CD14-positive monocyte (primary cell): ENCODE measurements around the gene PLCB1. TPM values are rescaled to one million over a fixed set of nuclear protein-coding genes. Genes with fewer than 3 reads are reported as not detected.

Source experiments
- DNase-seq, 3 donors: peaks; one replicate each; pipeline ENCODE4 v3.0.0-alpha.2; 2011 to 2022
- H2AFZ ChIP-seq: 2 replicates; pipeline ENCODE4 v1.6.0; 2012; ENCODE audit warnings: mild to moderate bottlenecking, low read depth, low read length, inconsistent platforms; ENCODE audit not compliant: insufficient read depth, poor library complexity, severe bottlenecking
- H3K27ac ChIP-seq, 2 donors: 1 replicate in 1 of 2; 2 replicates in 1 of 2; pipeline ENCODE4 v1.5.1; 2012 to 2013; ENCODE audit warnings: low read length in 2 of 2, control low read depth in 1 of 2, inconsistent platforms in 1 of 2, low read depth in 1 of 2, mild to moderate bottlenecking in 1 of 2
- H3K27me3 ChIP-seq, 2 donors: one replicate each; pipeline versions ENCODE4 v1.6.0 to v1.6.1; 2011 to 2013; ENCODE audit warnings: low read length in 2 of 2; ENCODE audit not compliant: control insufficient read depth in 2 of 2, insufficient read depth in 2 of 2
- H3K36me3 ChIP-seq, 2 donors: replicated peaks in 1 of 2; 1 replicate in 1 of 2; 2 replicates in 1 of 2; pipeline versions ENCODE4 v1.5.1 to v1.6.1; 2012 to 2013; ENCODE audit warnings: low read length in 2 of 2, control low read depth in 1 of 2, inconsistent platforms in 1 of 2, mild to moderate bottlenecking in 1 of 2; ENCODE audit not compliant: insufficient read depth in 2 of 2, control insufficient read depth in 1 of 2
- H3K4me1 ChIP-seq, 2 donors: 1 replicate in 1 of 2; 2 replicates in 1 of 2; pipeline versions ENCODE4 v1.5.1 to v1.6.1; 2012 to 2013; ENCODE audit warnings: low read length in 2 of 2, control low read depth in 1 of 2, inconsistent platforms in 1 of 2, mild to moderate bottlenecking in 1 of 2, moderate library complexity in 1 of 2; ENCODE audit not compliant: insufficient read depth in 2 of 2, control insufficient read depth in 1 of 2
- H3K4me2 ChIP-seq: replicated peaks from 2 replicates; pipeline ENCODE3; 2012; ENCODE audit warnings: low read length, moderate library complexity, mild to moderate bottlenecking; ENCODE audit not compliant: poor library complexity, severe bottlenecking; ENCODE audit errors: extremely low read depth
- H3K4me3 ChIP-seq, 3 experiments: fragments of 200-600 bp in 1 of 3; sonication (generic) in 1 of 3; replicated peaks in 1 of 3; 1 replicate in 2 of 3; 2 replicates in 1 of 3; pipeline ENCODE4 v1.5.1; 2011 to 2013; ENCODE audit warnings: low read length in 3 of 3, mild to moderate bottlenecking in 3 of 3, control low read depth in 2 of 3, low read depth in 2 of 3, inconsistent platforms in 1 of 3, moderate library complexity in 1 of 3
- H3K79me2 ChIP-seq: 2 replicates; pipeline ENCODE4 v1.6.0; 2012; ENCODE audit warnings: mild to moderate bottlenecking, control low read depth, inconsistent platforms, low read length, moderate library complexity; ENCODE audit not compliant: insufficient read depth
- H3K9ac ChIP-seq: 2 replicates; pipeline ENCODE4 v1.6.0; 2017; ENCODE audit warnings: low read length, mild to moderate bottlenecking; ENCODE audit not compliant: insufficient read depth, poor library complexity, severe bottlenecking
- H3K9me3 ChIP-seq, 2 donors: replicated peaks in 1 of 2; 1 replicate in 1 of 2; 2 replicates in 1 of 2; pipeline versions ENCODE4 v1.5.1 to v1.6.1; 2012 to 2013; ENCODE audit warnings: low read length in 2 of 2, control low read depth in 1 of 2; ENCODE audit not compliant: control insufficient read depth in 1 of 2, insufficient read depth in 1 of 2
- H4K20me1 ChIP-seq: 2 replicates; pipeline ENCODE4 v1.6.0; 2012; ENCODE audit warnings: mild to moderate bottlenecking, low read length, control low read depth, moderate library complexity; ENCODE audit not compliant: insufficient read depth
- H3K27ac Mint-ChIP-seq, 7 donors: one replicate each; pipeline ENCODE4 v1.8.0; 2020; ENCODE audit warnings: mild to moderate bottlenecking in 7 of 7, mixed read lengths in 7 of 7, moderate library complexity in 6 of 7, inconsistent platforms in 2 of 7
- H3K27me3 Mint-ChIP-seq, 3 donors: one replicate each; pipeline ENCODE4 v1.8.0; 2021 to 2022; ENCODE audit warnings: low read depth in 3 of 3, mild to moderate bottlenecking in 3 of 3, mixed read lengths in 3 of 3, moderate library complexity in 3 of 3, inconsistent platforms in 1 of 3
- H3K36me3 Mint-ChIP-seq, 2 donors: one replicate each; pipeline ENCODE4 v1.8.0; 2020; ENCODE audit warnings: mixed read lengths in 2 of 2, inconsistent platforms in 1 of 2, mild to moderate bottlenecking in 1 of 2
- H3K4me1 Mint-ChIP-seq: one replicate; pipeline ENCODE4 v1.8.0; 2020; ENCODE audit warnings: mild to moderate bottlenecking, mixed read lengths
- H3K4me3 Mint-ChIP-seq, 2 donors: one replicate each; pipeline ENCODE4 v1.8.0; 2020; ENCODE audit warnings: mild to moderate bottlenecking in 2 of 2, mixed read lengths in 2 of 2, moderate library complexity in 1 of 2
- H3K9me3 Mint-ChIP-seq, 7 donors: one replicate each; pipeline ENCODE4 v1.8.0; 2020 to 2022; ENCODE audit warnings: mixed read lengths in 7 of 7, mild to moderate bottlenecking in 6 of 7, moderate library complexity in 6 of 7, inconsistent platforms in 2 of 7
- WGBS: methylation state at CpG from one replicate; pipeline ENCODE4 v1.1.5; 2013; ENCODE audit warnings: missing lambda C conversion rate; ENCODE audit not compliant: insufficient coverage; 5-methylcytosine and 5-hydroxymethylcytosine counted together
- intact Hi-C, 2 donors: fragments of 100-400 bp; cut with micrococcal nuclease; formaldehyde crosslinking; loops; one replicate each; pipeline versions ENCODE4 v1.15.0 to v1.15.1; 2023
- polyA plus RNA-seq, 3 donors: library from polyadenylated mRNA; depleted of rRNA in 1 of 3; unstranded in 2 of 3; stranded (reverse) in 1 of 3; fragments of 300-500 nt in 2 of 3; fragments of >200 nt in 1 of 3; fragmentation: Illumina TruSeq in 2 of 3; gene quantifications; 1 replicate in 2 of 3; 2 replicates in 1 of 3; pipeline ENCODE4 v1.2.3, GENCODE V29; 2012 to 2021
- TF ChIP-seq, protein P1 (sequence below): fragments of 200-600 bp; IDR thresholded peaks from one replicate; pipeline ENCODE4 v1.8.0; 2022; ENCODE audit warnings: antibody characterized with exemption, mild to moderate bottlenecking

The PLCB1 gene
- polyA plus RNA-seq, 3 donors, result 8.6 to 16.4 (median 13.2) TPM

GRCh38 chr20:8569766-8570165 lies 437.7 kb downstream of the PLCB1 start:
- Histone ChIP-seq H3K79me2 (peaks cover 3% of the 10 kb centered on the region), H4K20me1 (no peaks in the 10 kb centered on the region), H3K4me3 (no peak overlapping the region), H2AFZ (no peak overlapping the region), H3K9ac (no peak overlapping the region), H3K4me2 (no peak overlapping the region), H3K9me3 (no peaks in the 10 kb centered on the region), H3K4me1 (peaks cover 15 to 34% of the 10 kb centered on the region in 2 donors), H3K36me3 (no peaks in the 10 kb centered on the region), H3K27me3 (no peaks in the 10 kb centered on the region), H3K27ac (no peak overlapping the region)
- DNase-seq, result no peak
- H3K27me3 Mint-ChIP-seq, result peaks cover 0 to 2% (median 0%) of the 10 kb centered on the region in 3 donors
- no peak overlapping the region for H3K27ac Mint-ChIP-seq
- H3K9me3 Mint-ChIP-seq, result peaks cover 0 to 5% (median 2%) of the 10 kb centered on the region in 7 donors
- H3K36me3 Mint-ChIP-seq, result no peaks in the 10 kb centered on the region
- intact Hi-C loops, result no loop called here
- TF ChIP-seq, protein P1, sequence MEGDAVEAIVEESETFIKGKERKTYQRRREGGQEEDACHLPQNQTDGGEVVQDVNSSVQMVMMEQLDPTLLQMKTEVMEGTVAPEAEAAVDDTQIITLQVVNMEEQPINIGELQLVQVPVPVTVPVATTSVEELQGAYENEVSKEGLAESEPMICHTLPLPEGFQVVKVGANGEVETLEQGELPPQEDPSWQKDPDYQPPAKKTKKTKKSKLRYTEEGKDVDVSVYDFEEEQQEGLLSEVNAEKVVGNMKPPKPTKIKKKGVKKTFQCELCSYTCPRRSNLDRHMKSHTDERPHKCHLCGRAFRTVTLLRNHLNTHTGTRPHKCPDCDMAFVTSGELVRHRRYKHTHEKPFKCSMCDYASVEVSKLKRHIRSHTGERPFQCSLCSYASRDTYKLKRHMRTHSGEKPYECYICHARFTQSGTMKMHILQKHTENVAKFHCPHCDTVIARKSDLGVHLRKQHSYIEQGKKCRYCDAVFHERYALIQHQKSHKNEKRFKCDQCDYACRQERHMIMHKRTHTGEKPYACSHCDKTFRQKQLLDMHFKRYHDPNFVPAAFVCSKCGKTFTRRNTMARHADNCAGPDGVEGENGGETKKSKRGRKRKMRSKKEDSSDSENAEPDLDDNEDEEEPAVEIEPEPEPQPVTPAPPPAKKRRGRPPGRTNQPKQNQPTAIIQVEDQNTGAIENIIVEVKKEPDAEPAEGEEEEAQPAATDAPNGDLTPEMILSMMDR, result no peak
- no peak overlapping the region for H3K4me3 Mint-ChIP-seq
- peaks cover 28% of the 10 kb centered on the region for H3K4me1 Mint-ChIP-seq

DNA sequence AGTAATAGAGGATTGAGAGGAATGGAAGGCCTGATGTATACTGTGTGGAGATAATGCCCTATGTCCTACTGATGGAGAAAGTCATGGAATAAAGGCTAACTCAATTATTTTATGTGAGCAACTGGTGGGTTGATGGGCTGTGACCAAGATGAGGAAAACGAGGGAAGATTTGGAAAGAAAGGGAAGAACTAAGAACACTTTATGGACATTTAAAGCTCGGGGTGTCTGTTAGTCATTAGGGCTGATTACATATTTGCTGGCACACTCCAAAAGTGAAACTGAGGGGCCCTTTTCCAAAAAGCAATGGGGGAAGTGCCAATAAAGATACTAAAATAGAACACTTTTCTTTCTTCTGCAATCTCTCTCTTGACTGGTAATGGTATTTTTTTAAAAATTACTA lies 439.5 kb downstream of the PLCB1 start:
- Histone ChIP-seq H3K9me3 (no peaks in the 10 kb centered on the region), H3K4me2 (no peak overlapping the region), H3K9ac (no peak overlapping the region), H4K20me1 (no peaks in the 10 kb centered on the region), H2AFZ (no peak overlapping the region), H3K27ac (no peak overlapping the region), H3K4me1 (peaks cover 15 to 34% of the 10 kb centered on the region in 2 donors), H3K4me3 (no peak overlapping the region), H3K79me2 (peaks cover 3% of the 10 kb centered on the region), H3K36me3 (no peaks in the 10 kb centered on the region), H3K27me3 (no peaks in the 10 kb centered on the region)
- intact Hi-C loops, result no loop called here
- no peaks in the 10 kb centered on the region for H3K36me3 Mint-ChIP-seq
- peak overlapping the region in 5 of 7 donors; percentile 1 to 77 (median 28) for H3K27ac Mint-ChIP-seq
- H3K4me3 Mint-ChIP-seq, result peak overlapping the region in 1 of 2 donors; percentile 63
- H3K27me3 Mint-ChIP-seq, result peaks cover 0 to 2% (median 0%) of the 10 kb centered on the region in 3 donors
- peaks cover 28% of the 10 kb centered on the region for H3K4me1 Mint-ChIP-seq
- DNase-seq, result peak in 2 of 3 donors; percentile 9 to 18
- no CpG with 5 or more reads among the region's 2 CpGs for WGBS
- peaks cover 0 to 5% (median 2%) of the 10 kb centered on the region in 7 donors for H3K9me3 Mint-ChIP-seq
- TF ChIP-seq, protein P1, result no peak
